ENCODE measurements around the gene SLC22A4.

SLC22A4 gene

GRCh38 chr5:132257131-132258101 lies 36.8 kb upstream of the SLC22A4 start, which contains the start of gene PDLIM4:
TSS of gene PDLIM4 (plus strand) at chr5:132257696. CDS start at chr5:132257735, 39 bp downstream.
- Histone ChIP-seq H3K27me3 (replicated peaks; ENCODE audit: control insufficient read depth, insufficient read depth, low read length) (no peaks in the 10 kb centered on the region), H3K9ac (ENCODE audit: low read length) (peak within 1 kb of the TSS; percentile 91), H3K9me3 (ENCODE audit: control insufficient read depth, low read length) (no peaks in the 10 kb centered on the region), H3K4me3 (ENCODE audit: low read length) (peak within 1 kb of the TSS; percentile 83), H3K4me1 (ENCODE audit: control insufficient read depth, insufficient read depth, low read length) (peaks cover 57% of the 10 kb centered on the region), H3K36me3 (ENCODE audit: control insufficient read depth, insufficient read depth, low read length, severe bottlenecking) (no peaks in the 10 kb centered on the region)
- peak; percentile 82 for DNase-seq (ENCODE audit: low read depth)

DNA sequence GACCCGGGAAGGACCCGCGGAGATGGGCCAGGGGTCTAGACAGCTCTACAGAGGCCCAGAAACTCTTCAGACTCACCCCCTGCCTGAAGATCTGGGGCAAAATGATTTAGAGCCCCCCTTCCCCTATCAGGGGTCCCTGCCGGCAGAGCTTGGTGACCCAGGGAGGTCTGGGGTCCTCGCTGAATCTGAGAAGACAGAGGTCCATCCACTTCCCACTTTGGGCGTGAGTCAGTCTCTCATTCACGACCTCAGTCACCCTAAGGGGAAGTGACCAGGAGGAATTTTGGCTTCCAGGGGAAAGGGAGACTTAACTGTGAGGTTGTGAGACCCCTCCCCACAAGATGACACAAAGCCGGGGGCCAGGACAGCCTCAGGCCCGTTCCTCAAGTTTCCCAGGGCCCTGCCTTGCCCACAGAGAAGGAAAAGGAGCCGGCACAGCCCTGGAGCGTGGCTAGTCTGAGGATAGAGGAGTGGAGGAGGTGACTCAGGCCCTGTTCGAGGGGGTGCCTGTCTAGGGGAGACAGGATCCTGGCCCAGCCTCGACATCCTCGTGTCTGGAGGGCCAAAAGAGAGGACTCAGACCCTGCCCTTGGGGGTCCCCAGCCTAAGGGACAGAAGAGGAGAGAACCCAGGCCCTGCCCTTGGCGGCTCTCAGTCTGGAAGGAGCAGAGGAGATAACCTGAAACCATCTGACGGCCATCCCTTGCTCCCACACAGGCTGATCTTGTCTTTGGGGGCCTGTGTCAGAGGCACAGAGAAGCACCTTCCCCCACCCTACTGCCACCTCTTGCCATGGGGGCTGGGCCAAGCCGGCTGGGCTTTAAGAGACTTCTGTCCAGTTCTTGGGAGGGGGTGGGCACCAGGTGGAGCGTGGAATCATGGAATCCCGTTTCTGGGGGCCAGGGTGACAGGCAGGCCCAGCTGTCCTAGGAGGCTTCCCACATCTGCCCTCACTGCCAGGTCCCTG lies 35.8 kb upstream of the SLC22A4 start:
- peak; percentile 86 for DNase-seq (ENCODE audit: low read depth)
- Histone ChIP-seq H3K4me1 (ENCODE audit: control insufficient read depth, insufficient read depth, low read length) (peaks cover 67% of the 10 kb centered on the region), H3K27me3 (replicated peaks; ENCODE audit: control insufficient read depth, insufficient read depth, low read length) (no peaks in the 10 kb centered on the region), H3K36me3 (ENCODE audit: control insufficient read depth, insufficient read depth, low read length, severe bottlenecking) (no peaks in the 10 kb centered on the region), H3K9me3 (ENCODE audit: control insufficient read depth, low read length) (no peaks in the 10 kb centered on the region), H3K4me3 (ENCODE audit: low read length) (peak overlapping the region; percentile 83), H3K9ac (ENCODE audit: low read length) (peak overlapping the region; percentile 91)

DNA sequence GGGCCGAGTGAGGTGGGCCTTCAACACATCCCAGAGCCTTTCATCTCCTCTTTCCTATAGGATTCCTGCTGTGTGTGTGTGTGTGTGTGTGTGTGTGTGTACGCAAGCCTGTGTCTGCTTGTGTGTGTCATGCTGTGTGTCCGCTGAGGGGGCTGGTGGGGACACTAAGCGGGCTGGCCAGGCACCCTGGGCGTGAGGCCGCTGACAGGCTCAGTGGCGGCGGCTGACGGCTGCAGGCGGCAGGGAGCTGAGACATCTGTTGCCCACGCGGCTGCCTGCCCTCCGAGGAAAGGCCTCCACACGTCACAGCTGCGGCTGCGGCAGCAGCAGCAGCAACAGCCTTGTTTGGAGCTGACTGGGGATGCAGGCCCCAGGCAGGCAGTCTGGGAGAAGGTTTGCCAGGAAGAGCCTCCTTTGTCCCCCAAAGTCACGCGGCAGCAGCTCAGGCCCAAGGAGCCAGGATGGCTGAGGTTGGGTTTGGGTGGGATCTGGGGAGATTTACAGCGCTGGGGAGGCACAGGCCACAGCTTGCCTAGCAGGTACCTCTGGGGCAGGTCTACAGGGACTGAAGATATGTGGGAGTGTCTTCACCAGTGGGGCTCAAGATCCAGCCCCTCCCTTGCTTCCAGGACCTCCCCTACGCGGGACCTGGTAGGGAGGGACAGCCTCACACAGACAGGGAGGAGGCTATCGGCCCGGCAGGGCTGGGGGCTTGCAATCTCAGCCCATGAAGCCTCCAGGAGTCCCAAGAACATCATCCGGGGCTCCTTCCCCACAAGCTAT lies 34.9 kb upstream of the SLC22A4 start:
- Histone ChIP-seq H3K9me3 (ENCODE audit: control insufficient read depth, low read length) (no peaks in the 10 kb centered on the region), H3K9ac (ENCODE audit: low read length) (peak overlapping the region; percentile 91), H3K4me3 (ENCODE audit: low read length) (peak overlapping the region; percentile 83), H3K4me1 (ENCODE audit: control insufficient read depth, insufficient read depth, low read length) (peaks cover 75% of the 10 kb centered on the region), H3K27me3 (replicated peaks; ENCODE audit: control insufficient read depth, insufficient read depth, low read length) (no peaks in the 10 kb centered on the region), H3K36me3 (ENCODE audit: control insufficient read depth, insufficient read depth, low read length, severe bottlenecking) (no peaks in the 10 kb centered on the region)
- peak; percentile 96 for DNase-seq (ENCODE audit: low read depth)

DNA sequence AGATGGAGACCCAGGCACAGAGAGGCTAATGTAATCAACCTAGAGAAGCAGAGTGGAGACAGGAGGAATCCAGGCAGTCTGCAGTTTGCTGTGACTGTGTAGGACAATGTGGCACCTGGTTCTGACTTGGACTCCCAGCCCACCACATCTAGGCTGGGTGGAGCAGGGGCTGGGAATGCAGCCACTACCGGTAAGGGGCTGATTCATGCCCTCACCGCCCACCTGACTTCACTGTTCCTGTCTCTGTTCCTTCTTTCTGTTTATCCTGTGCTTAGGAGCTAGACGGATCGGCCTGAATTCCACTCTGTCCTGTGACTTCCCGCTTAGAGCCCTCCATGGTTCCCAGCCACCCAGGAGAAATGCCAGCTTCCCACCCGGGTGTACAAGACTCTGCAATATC lies 34.1 kb upstream of the SLC22A4 start:
- DNase-seq (ENCODE audit: low read depth), result peak; percentile 61
- Histone ChIP-seq H3K9ac (ENCODE audit: low read length) (peak overlapping the region; percentile 91), H3K9me3 (ENCODE audit: control insufficient read depth, low read length) (no peaks in the 10 kb centered on the region), H3K4me3 (ENCODE audit: low read length) (peak overlapping the region; percentile 83), H3K4me1 (ENCODE audit: control insufficient read depth, insufficient read depth, low read length) (peaks cover 75% of the 10 kb centered on the region), H3K27me3 (replicated peaks; ENCODE audit: control insufficient read depth, insufficient read depth, low read length) (no peaks in the 10 kb centered on the region), H3K36me3 (ENCODE audit: control insufficient read depth, insufficient read depth, low read length, severe bottlenecking) (no peaks in the 10 kb centered on the region)

GRCh38 chr5:132260714-132261551 lies 33.3 kb upstream of the SLC22A4 start:
- DNase-seq (ENCODE audit: low read depth), result peak; percentile 83
- peaks cover 81% of the 10 kb centered on the region for H3K4me1 ChIP-seq (ENCODE audit: control insufficient read depth, insufficient read depth, low read length)

DNA sequence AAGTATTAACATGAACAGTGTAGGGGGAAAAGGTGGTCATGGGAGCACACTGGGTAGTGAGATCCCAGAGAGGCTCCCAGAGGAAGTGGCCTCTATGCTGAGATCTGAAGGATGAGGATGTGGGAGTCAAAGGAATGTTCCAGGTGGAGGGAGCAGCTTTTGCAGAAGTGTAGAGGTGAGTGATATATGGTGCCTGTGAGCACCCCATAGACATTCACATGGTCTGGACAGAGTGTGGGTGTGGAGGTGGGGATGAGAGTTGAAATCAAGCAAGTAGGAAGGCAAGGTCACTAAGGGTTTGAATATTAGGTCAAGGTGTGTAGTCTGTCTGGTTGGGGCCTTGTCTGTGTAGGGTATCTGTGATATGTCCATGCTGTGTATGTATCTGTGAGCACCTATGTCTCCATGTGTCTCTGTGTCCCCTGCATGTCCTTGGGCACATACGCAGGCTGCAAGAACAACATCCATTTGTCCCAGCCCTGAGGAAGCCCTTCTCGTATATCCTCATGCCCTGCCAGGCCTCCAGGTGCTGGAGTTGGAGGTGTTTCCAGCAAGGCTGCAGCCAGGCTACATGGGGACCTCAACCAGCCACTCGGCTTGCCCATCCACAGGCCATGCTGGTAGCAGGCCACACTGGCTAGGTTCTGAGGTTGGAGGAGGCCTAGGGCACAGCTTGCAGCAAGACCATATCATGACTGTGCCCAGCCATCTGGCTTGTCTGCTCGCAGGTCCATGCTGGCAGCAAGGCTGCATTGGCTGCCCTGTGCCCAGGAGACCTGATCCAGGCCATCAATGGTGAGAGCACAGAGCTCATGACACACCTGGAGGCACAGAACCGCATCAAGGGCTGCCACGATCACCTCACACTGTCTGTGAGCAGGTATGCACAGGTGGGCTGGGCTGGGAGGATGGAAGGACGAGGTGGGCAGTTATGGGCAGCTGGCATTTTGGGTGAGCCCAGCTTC lies 32.0 kb upstream of the SLC22A4 start:
- Histone ChIP-seq H3K9ac (ENCODE audit: low read length) (no peak overlapping the region), H3K4me3 (ENCODE audit: low read length) (no peak overlapping the region), H3K27me3 (replicated peaks; ENCODE audit: control insufficient read depth, insufficient read depth, low read length) (no peaks in the 10 kb centered on the region), H3K9me3 (ENCODE audit: control insufficient read depth, low read length) (no peaks in the 10 kb centered on the region), H3K4me1 (ENCODE audit: control insufficient read depth, insufficient read depth, low read length) (peaks cover 84% of the 10 kb centered on the region), H3K36me3 (ENCODE audit: control insufficient read depth, insufficient read depth, low read length, severe bottlenecking) (peaks cover 7% of the 10 kb centered on the region)
- DNase-seq (ENCODE audit: low read depth), result no peak

More at GRCh38 chr5:132260714-132261551, 33.3 kb upstream of the SLC22A4 start:
- Histone ChIP-seq H3K9ac (ENCODE audit: low read length) (no peak overlapping the region), H3K27me3 (replicated peaks; ENCODE audit: control insufficient read depth, insufficient read depth, low read length) (no peaks in the 10 kb centered on the region), H3K4me3 (ENCODE audit: low read length) (peak overlapping the region; percentile 83), H3K9me3 (ENCODE audit: control insufficient read depth, low read length) (no peaks in the 10 kb centered on the region), H3K36me3 (ENCODE audit: control insufficient read depth, insufficient read depth, low read length, severe bottlenecking) (no peaks in the 10 kb centered on the region)

DNA sequence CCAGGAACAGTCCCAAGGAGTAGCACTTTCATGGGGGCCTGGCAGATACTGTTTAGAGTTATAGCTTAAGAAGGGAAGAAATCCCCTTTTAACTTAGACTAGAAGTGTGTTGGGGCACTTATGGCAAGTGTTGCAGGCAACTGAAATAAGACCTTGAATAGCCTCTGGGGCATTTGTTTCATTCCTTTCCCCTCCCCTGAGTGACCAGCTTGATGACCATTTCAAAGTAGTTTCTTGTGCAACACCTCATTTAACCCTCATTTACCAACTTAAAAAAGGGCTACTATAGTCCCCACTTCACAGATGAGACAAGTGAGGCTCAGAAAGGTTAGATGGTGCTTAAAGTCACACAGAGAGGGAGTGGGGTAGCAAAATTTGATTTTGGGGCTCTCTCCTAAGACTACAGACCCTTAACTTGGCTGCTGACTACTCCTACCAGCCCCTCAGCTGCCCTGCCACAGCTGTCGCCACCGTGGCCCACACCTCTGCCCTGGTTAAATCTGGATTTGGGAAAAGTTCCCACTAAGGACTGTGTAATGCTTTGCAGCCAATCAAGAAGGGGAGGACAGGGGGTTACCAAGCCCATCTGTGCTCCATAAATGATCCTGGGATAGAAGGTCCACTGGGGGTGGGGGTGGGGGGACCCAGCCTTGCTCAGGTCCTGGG lies 31.2 kb upstream of the SLC22A4 start:
- Histone ChIP-seq H3K4me1 (ENCODE audit: control insufficient read depth, insufficient read depth, low read length) (peaks cover 80% of the 10 kb centered on the region), H3K27me3 (replicated peaks; ENCODE audit: control insufficient read depth, insufficient read depth, low read length) (no peaks in the 10 kb centered on the region), H3K4me3 (ENCODE audit: low read length) (no peak overlapping the region), H3K36me3 (ENCODE audit: control insufficient read depth, insufficient read depth, low read length, severe bottlenecking) (peaks cover 16% of the 10 kb centered on the region), H3K9ac (ENCODE audit: low read length) (no peak overlapping the region), H3K9me3 (ENCODE audit: control insufficient read depth, low read length) (no peaks in the 10 kb centered on the region)
- DNase-seq (ENCODE audit: low read depth), result peak; percentile 51

- peaks cover 77% of the 10 kb centered on the region for H3K4me1 ChIP-seq (ENCODE audit: control insufficient read depth, insufficient read depth, low read length)
Measured at GRCh38 chr5:132263548-132264261, 30.5 kb upstream of the SLC22A4 start.

More at GRCh38 chr5:132263548-132264261, 30.5 kb upstream of the SLC22A4 start:
- Histone ChIP-seq H3K4me3 (ENCODE audit: low read length) (no peak overlapping the region), H3K9ac (ENCODE audit: low read length) (no peak overlapping the region), H3K27me3 (replicated peaks; ENCODE audit: control insufficient read depth, insufficient read depth, low read length) (no peaks in the 10 kb centered on the region), H3K36me3 (ENCODE audit: control insufficient read depth, insufficient read depth, low read length, severe bottlenecking) (peaks cover 17% of the 10 kb centered on the region), H3K9me3 (ENCODE audit: control insufficient read depth, low read length) (no peaks in the 10 kb centered on the region)
- peak; percentile 73 for DNase-seq (ENCODE audit: low read depth)

Measured in adipocyte (in vitro differentiated cells).